Hepatocyte (in vitro differentiated cells): ENCODE measurements around the gene THAP7. TPM values are rescaled to one million over a fixed set of nuclear protein-coding genes. Genes with fewer than 3 reads are reported as not detected.

Source experiments
- DNase-seq: peaks from one replicate; pipeline ENCODE4 v3.0.0-alpha.2; 2016; ENCODE audit warnings: low spot score
- H2AFZ ChIP-seq: fragments of 200-600 bp; sonication (generic); 2 replicates; pipeline ENCODE4 v1.6.0; 2016; ENCODE audit warnings: antibody characterized with exemption, mild to moderate bottlenecking
- H3K27ac ChIP-seq: fragments of 200-600 bp; sonication (generic); 2 replicates; pipeline ENCODE4 v1.5.1; 2016; ENCODE audit warnings: mild to moderate bottlenecking
- H3K27me3 ChIP-seq: fragments of 200-600 bp; sonication (generic); 2 replicates; pipeline ENCODE4 v1.6.1; 2016
- H3K36me3 ChIP-seq: fragments of 200-600 bp; sonication (generic); replicated peaks from 2 replicates; pipeline ENCODE4 v1.5.1; 2016; ENCODE audit warnings: low read depth; ENCODE audit not compliant: insufficient read depth
- H3K4me1 ChIP-seq: fragments of 200-600 bp; sonication (generic); 2 replicates; pipeline ENCODE4 v1.5.1; 2016; ENCODE audit warnings: mild to moderate bottlenecking, moderate library complexity; ENCODE audit not compliant: insufficient read depth
- H3K4me2 ChIP-seq: fragments of 200-600 bp; sonication (generic); 2 replicates; pipeline ENCODE4 v1.6.0; 2016
- H3K4me3 ChIP-seq: fragments of 200-600 bp; sonication (generic); 2 replicates; pipeline ENCODE4 v1.5.1; 2016; ENCODE audit warnings: mild to moderate bottlenecking
- H3K79me2 ChIP-seq: fragments of 200-600 bp; sonication (generic); 2 replicates; pipeline ENCODE4 v1.6.0; 2017; ENCODE audit warnings: mild to moderate bottlenecking
- H3K9me2 ChIP-seq: fragments of 200-600 bp; sonication (generic); replicated peaks from 2 replicates; pipeline ENCODE4 v1.6.0; 2017; ENCODE audit warnings: mild to moderate bottlenecking; ENCODE audit not compliant: insufficient read depth
- H3K9me3 ChIP-seq: fragments of 200-600 bp; sonication (generic); 2 replicates; pipeline ENCODE4 v1.5.1; 2016; ENCODE audit warnings: low read depth, mild to moderate bottlenecking
- H4K20me1 ChIP-seq: fragments of 200-600 bp; sonication (generic); 2 replicates; pipeline ENCODE4 v1.6.0; 2016; ENCODE audit warnings: mild to moderate bottlenecking; ENCODE audit not compliant: insufficient read depth, poor library complexity, severe bottlenecking
- CTCF ChIP-seq: fragments of 200-600 bp; sonication (generic); IDR thresholded peaks from 2 replicates; pipeline ENCODE4 v1.5.1; 2016; ENCODE audit warnings: antibody characterized with exemption, mild to moderate bottlenecking; ENCODE audit not compliant: poor library complexity
- EZH2 ChIP-seq: fragments of 200-600 bp; sonication (generic); IDR thresholded peaks from 2 replicates; pipeline ENCODE4 v1.6.1; 2016; ENCODE audit warnings: antibody characterized with exemption, mild to moderate bottlenecking, borderline replicate concordance
- EZH2phosphoT487 ChIP-seq: fragments of 200-600 bp; sonication (generic); IDR thresholded peaks from one replicate; pipeline ENCODE4 v1.6.1; 2018; ENCODE audit warnings: antibody characterized with exemption, mild to moderate bottlenecking, low read depth, moderate library complexity; ENCODE audit not compliant: unreplicated experiment, severe bottlenecking
- WGBS: methylation state at CpG from one replicate; pipeline ENCODE4 v1.1.6; 2016; ENCODE audit warnings: low lambda C conversion rate; ENCODE audit errors: missing lambda C conversion rate; 5-methylcytosine and 5-hydroxymethylcytosine counted together
- polyA plus RNA-seq: library from polyadenylated mRNA; unstranded; fragments of >200 nt; fragmentation: Nextera tagmentation; extraction: Ambion mirVana; gene quantifications from 2 replicates; pipeline ENCODE4 v1.2.1, GENCODE V29; 2016
- total RNA-seq: library from RNA; depleted of rRNA; stranded (reverse); fragments of >200 nt; gene quantifications from 2 replicates; pipeline ENCODE4 v1.2.3, GENCODE V29; 2014

The THAP7 gene
- total and polyA plus RNA-seq, 2 experiments from 2014 or later: 26.2 to 41.2 TPM

GRCh38 chr22:20964090-20964798 lies 37.7 kb downstream of the THAP7 start:
- peak overlapping the region; percentile 45 for H3K4me3 ChIP-seq
- WGBS: 68% methylated on average over 6 of the region's 6 CpGs
- peak overlapping the region; percentile 97 for H3K4me2 ChIP-seq
- no peaks in the 10 kb centered on the region for H3K9me3 ChIP-seq
- H3K9me2 ChIP-seq: no peaks in the 10 kb centered on the region
- H2AFZ ChIP-seq: no peak overlapping the region
- no peaks in the 10 kb centered on the region for H4K20me1 ChIP-seq
- no peak for DNase-seq
- H3K4me1 ChIP-seq: no peaks in the 10 kb centered on the region
- no peak overlapping the region for H3K27ac ChIP-seq
- TF ChIP-seq EZH2 (peak; percentile 38), CTCF (no peak), EZH2phosphoT487 (no peak)
- H3K79me2 ChIP-seq: peaks cover 4% of the 10 kb centered on the region
- peaks cover 9% of the 10 kb centered on the region for H3K27me3 ChIP-seq
- no peaks in the 10 kb centered on the region for H3K36me3 ChIP-seq

GRCh38 chr22:20963201-20964052 lies 38.5 kb downstream of the THAP7 start:
- Histone ChIP-seq H3K27me3 (peaks cover 9% of the 10 kb centered on the region), H3K4me1 (no peaks in the 10 kb centered on the region), H3K36me3 (no peaks in the 10 kb centered on the region), H2AFZ (no peak overlapping the region), H3K4me3 (no peak overlapping the region), H4K20me1 (no peaks in the 10 kb centered on the region), H3K27ac (no peak overlapping the region), H3K4me2 (no peak overlapping the region), H3K9me3 (no peaks in the 10 kb centered on the region), H3K9me2 (no peaks in the 10 kb centered on the region), H3K79me2 (peaks cover 4% of the 10 kb centered on the region)
- 87% methylated on average over 7 of the region's 7 CpGs for WGBS
- TF ChIP-seq CTCF (no peak), EZH2phosphoT487 (no peak), EZH2 (no peak)
- DNase-seq: no peak

- no peak overlapping the region for H3K4me2 ChIP-seq
- peaks cover 9% of the 10 kb centered on the region for H3K27me3 ChIP-seq
- H3K27ac ChIP-seq: no peak overlapping the region
- H3K4me1 ChIP-seq: peaks cover 5% of the 10 kb centered on the region
- H2AFZ ChIP-seq: no peak overlapping the region
- H3K79me2 ChIP-seq: peaks cover 4% of the 10 kb centered on the region
- 97% methylated on average over 6 of the region's 6 CpGs for WGBS
- no peak for DNase-seq
- H3K4me3 ChIP-seq: no peak overlapping the region
- H3K36me3 ChIP-seq: no peaks in the 10 kb centered on the region
- no peaks in the 10 kb centered on the region for H3K9me3 ChIP-seq
- no peaks in the 10 kb centered on the region for H3K9me2 ChIP-seq
- TF ChIP-seq EZH2phosphoT487 (no peak), CTCF (no peak), EZH2 (no peak)
- H4K20me1 ChIP-seq: no peaks in the 10 kb centered on the region
Measured at GRCh38 chr22:20962491-20962945, 39.4 kb downstream of the THAP7 start.
